Activated T-cell treated with anti-CD3 and anti-CD28 coated beads, Interleukin-2, amount 50 U/mL, for 1 hour (primary cell): ENCODE measurements around the gene SLC5A12.
"Not testable (repeated sequence)": the region's sequence is repeated elsewhere in the genome, so short reads cannot be mapped to it uniquely, and the experiment has no call there.

Source experiments
- DNase-seq: peaks from one replicate; pipeline ENCODE4 v3.0.0-alpha.2; 2020

SLC5A12 gene

GRCh38 chr11:26643314-26643713, 78.5 kb downstream of the SLC5A12 start:
- DNase-seq = not testable (repeated sequence)

- DNase-seq = no peak
These were observed 89.1 kb downstream of the SLC5A12 start for GRCh38 chr11:26632691-26633159.

GRCh38 chr11:26626346-26626745, 95.5 kb downstream of the SLC5A12 start:
- no peak for DNase-seq

DNA sequence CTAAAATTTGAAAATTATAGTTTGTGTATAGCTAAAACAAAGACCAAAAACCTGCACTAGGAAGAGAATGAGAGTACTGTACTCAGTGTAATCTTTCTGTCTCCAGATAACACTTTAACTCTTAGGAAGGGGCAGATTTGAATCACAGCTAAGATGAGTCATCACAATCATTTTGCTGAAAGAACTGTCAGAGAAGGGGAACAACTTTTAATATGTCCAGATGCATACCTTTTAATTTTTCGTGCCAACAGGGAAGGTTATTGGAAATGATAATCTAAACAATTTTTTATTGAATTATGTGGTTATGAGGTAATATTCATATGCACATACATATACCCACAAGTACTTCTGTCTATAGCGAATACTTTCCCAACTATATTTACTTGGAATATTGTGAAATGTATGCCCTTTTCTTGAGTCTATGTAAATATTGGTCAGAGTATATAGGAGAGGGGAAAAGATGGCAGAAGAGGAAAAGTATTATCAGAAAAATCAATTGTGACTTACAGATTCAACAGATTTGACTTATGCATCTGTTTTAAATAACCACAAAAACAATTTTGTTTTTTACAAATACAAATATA, 98.7 kb downstream of the SLC5A12 start:
- no peak for DNase-seq

DNA sequence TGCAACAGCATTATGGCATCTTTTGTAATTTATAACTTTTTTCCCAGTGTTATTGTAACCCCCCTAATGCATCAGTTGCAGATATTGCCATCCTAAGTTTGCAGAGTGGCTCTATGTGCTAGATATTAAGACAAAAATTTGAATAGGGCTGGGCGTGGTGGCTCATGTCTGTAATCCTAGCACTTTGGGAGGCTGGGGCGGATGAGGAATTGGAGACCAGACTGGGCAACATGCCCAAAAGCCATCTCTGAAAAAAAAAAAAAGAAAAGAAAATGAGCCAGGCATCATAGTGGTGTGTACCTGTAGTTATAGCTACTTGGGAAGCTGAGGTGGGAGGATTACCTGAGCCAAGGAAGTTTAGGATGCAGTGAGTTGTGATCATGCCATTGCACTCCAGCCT, 99.7 kb downstream of the SLC5A12 start:
- no peak for DNase-seq

GRCh38 chr11:26621132-26621531, 100.7 kb downstream of the SLC5A12 start:
- DNase-seq = no peak

DNA sequence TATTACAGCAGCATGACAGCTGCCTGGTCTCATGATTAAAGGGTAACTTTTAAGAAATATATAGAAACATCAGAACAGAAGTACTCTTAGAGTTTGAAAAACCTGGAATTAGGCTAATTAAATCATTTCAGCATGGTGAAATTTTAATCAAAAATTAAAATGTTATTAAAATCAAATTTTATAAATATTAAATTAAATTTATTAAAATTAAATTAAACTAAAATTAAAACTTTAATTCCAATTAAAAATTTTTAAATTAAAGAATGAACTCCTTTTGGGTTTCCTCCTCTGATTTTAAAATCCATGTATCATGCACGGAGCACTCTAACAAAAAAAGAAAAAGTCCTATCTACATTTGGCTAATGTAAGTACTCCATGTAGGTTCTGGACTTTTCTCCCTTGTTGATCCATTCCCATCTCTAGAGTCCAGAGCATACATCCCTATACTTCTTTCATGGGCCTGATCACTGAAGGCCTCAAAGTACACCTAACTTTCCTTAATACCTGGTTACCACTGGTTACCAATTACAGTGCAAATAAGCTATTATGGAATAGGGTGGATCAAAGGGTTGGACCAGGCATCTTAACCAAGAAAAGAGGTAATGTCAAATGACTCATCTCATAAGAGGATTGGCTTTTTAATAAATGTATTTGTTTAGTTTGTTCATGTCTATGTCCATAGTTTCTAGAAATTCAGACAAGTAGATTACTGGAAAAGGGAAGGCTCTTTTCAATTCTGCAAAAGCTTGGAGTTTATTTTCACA, 101.4 kb downstream of the SLC5A12 start:
- DNase-seq = no peak

DNA sequence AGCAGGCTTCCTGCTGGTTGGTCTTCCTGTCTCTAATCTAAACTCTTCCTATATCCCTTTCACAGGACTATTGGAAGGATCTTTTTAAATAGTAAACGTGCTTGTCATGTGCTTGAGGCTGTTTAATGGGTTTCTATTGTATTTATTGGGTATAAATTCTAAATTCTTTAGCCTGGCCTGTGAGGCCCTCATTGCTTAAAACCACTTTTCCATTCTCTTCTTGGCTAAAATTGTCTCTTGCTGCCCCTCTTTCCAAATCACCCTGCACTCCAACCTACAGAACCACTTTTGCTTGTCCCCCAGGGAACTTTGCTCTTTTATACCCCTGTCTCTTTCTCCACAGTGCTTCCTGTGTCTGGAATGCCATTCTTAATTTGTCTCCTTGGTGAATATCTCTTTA, 103.4 kb downstream of the SLC5A12 start:
- DNase-seq = no peak
